H9 (cell line): Measurements from ENCODE around the gene AVEN. TPM values are rescaled to one million over a fixed set of nuclear protein-coding genes. Genes with fewer than 3 reads are reported as not detected.

ENCODE experiments used
- DNase-seq: peaks from one replicate; pipeline ENCODE4 v3.0.0-alpha.2; 2017
- H2AFZ ChIP-seq: one replicate; pipeline ENCODE4 v1.6.1; 2013; ENCODE audit warnings: mild to moderate bottlenecking, low read length, control low read depth, moderate library complexity
- H2AK5ac ChIP-seq: 2 replicates; pipeline ENCODE4 v1.6.1; 2013; ENCODE audit warnings: low read length, control low read depth, mixed read lengths; ENCODE audit not compliant: insufficient read length
- H2BK120ac ChIP-seq: one replicate; pipeline ENCODE4 v1.6.1; 2013; ENCODE audit warnings: low read depth, mild to moderate bottlenecking, low read length, control low read depth, inconsistent platforms; ENCODE audit not compliant: poor library complexity, severe bottlenecking
- H2BK12ac ChIP-seq: 2 replicates; pipeline ENCODE4 v1.6.1; 2013; ENCODE audit warnings: low read length, control low read depth, mixed read lengths, low read depth; ENCODE audit not compliant: insufficient read length
- H2BK15ac ChIP-seq: 2 replicates; pipeline ENCODE4 v1.6.1; 2013; ENCODE audit warnings: low read depth, low read length, control low read depth
- H2BK20ac ChIP-seq: one replicate; pipeline ENCODE4 v1.6.1; 2013; ENCODE audit warnings: low read depth, mild to moderate bottlenecking, low read length, control low read depth, inconsistent platforms; ENCODE audit not compliant: poor library complexity, severe bottlenecking
- H2BK5ac ChIP-seq: 2 replicates; pipeline ENCODE4 v1.6.1; 2013; ENCODE audit warnings: low read length, control low read depth, mixed read lengths; ENCODE audit not compliant: insufficient read length
- H3K14ac ChIP-seq: 2 replicates; pipeline ENCODE4 v1.6.1; 2013; ENCODE audit warnings: low read length, control low read depth; ENCODE audit not compliant: insufficient read depth
- H3K18ac ChIP-seq: 2 replicates; pipeline ENCODE4 v1.6.1; 2013; ENCODE audit warnings: low read depth, mild to moderate bottlenecking, mixed read lengths, low read length, control low read depth; ENCODE audit not compliant: insufficient read length
- H3K23ac ChIP-seq: 2 replicates; pipeline ENCODE4 v1.6.1; 2013; ENCODE audit warnings: low read length, control low read depth, mixed read lengths, low read depth; ENCODE audit not compliant: insufficient read length
- H3K23me2 ChIP-seq: 2 replicates; pipeline ENCODE4 v1.6.1; 2013; ENCODE audit warnings: low read depth, mild to moderate bottlenecking, mixed read lengths, low read length, control low read depth; ENCODE audit not compliant: insufficient read length, poor library complexity, severe bottlenecking
- H3K27ac ChIP-seq: 2 replicates; pipeline ENCODE4 v1.5.1; 2013; ENCODE audit warnings: low read length, control low read depth, mixed read lengths, low read depth; ENCODE audit not compliant: insufficient read length
- H3K27me3 ChIP-seq: 2 replicates; pipeline ENCODE4 v1.6.1; 2013; ENCODE audit warnings: low read length, control low read depth, inconsistent platforms; ENCODE audit not compliant: insufficient read depth
- H3K4ac ChIP-seq: 2 replicates; pipeline ENCODE4 v1.6.1; 2013; ENCODE audit warnings: low read depth, mild to moderate bottlenecking, control low read depth, inconsistent platforms, low read length, moderate library complexity
- H3K4me1 ChIP-seq: 2 replicates; pipeline ENCODE4 v1.6.1; 2013; ENCODE audit warnings: low read length, control low read depth, inconsistent platforms; ENCODE audit not compliant: insufficient read depth
- H3K4me2 ChIP-seq: 2 replicates; pipeline ENCODE4 v1.6.1; 2013; ENCODE audit warnings: low read length, control low read depth, mixed read lengths; ENCODE audit not compliant: insufficient read length, insufficient read depth
- H3K56ac ChIP-seq: 2 replicates; pipeline ENCODE4 v1.6.1; 2013; ENCODE audit warnings: low read depth, mild to moderate bottlenecking, mixed read lengths, low read length, control low read depth; ENCODE audit not compliant: insufficient read length
- H3K79me1 ChIP-seq: 2 replicates; pipeline ENCODE4 v1.6.1; 2013; ENCODE audit warnings: low read depth, mild to moderate bottlenecking, moderate library complexity, low read length, control low read depth, inconsistent platforms; ENCODE audit not compliant: insufficient read depth, poor library complexity, severe bottlenecking
- H3K79me2 ChIP-seq: 2 replicates; pipeline ENCODE4 v1.6.1; 2013; ENCODE audit warnings: low read length, control low read depth, inconsistent platforms; ENCODE audit not compliant: insufficient read depth
- H3K9ac ChIP-seq: 2 replicates; pipeline ENCODE4 v1.6.1; 2013; ENCODE audit warnings: low read length, control low read depth, mixed read lengths; ENCODE audit not compliant: insufficient read length; ENCODE audit errors: extremely low read depth
- H3K9me3 ChIP-seq: one replicate; pipeline ENCODE4 v1.6.1; 2013; ENCODE audit warnings: low read depth, low read length, inconsistent platforms; ENCODE audit not compliant: control insufficient read depth
- H3T11ph ChIP-seq: one replicate; pipeline ENCODE4 v1.6.1; 2013; ENCODE audit warnings: mild to moderate bottlenecking, low read length, control low read depth, inconsistent platforms
- H4K20me1 ChIP-seq: one replicate; pipeline ENCODE4 v1.6.1; 2013; ENCODE audit not compliant: control insufficient read depth, insufficient read length, insufficient read depth
- H4K5ac ChIP-seq: 2 replicates; pipeline ENCODE4 v1.6.1; 2013; ENCODE audit warnings: low read depth, mild to moderate bottlenecking, mixed read lengths, low read length, control low read depth; ENCODE audit not compliant: insufficient read length
- H4K8ac ChIP-seq: replicated peaks from 2 replicates; pipeline ENCODE4 v1.6.1; 2013; ENCODE audit warnings: low read length, control low read depth, mixed read lengths, low read depth; ENCODE audit not compliant: insufficient read length
- H4K91ac ChIP-seq: 2 replicates; pipeline ENCODE4 v1.6.1; 2013; ENCODE audit warnings: low read depth, mild to moderate bottlenecking, moderate library complexity, mixed read lengths, low read length, control low read depth; ENCODE audit not compliant: insufficient read length
- H3K27ac Mint-ChIP-seq, 3 experiments: 2 replicates in 2 of 3; 3 replicates in 1 of 3; pipeline ENCODE4 v1.8.0; 2020 to 2021; ENCODE audit warnings: mixed read lengths in 3 of 3, mild to moderate bottlenecking in 1 of 3, moderate library complexity in 1 of 3
- H3K27me3 Mint-ChIP-seq: 2 replicates; pipeline ENCODE4 v1.8.0; 2021; ENCODE audit warnings: low read depth, mild to moderate bottlenecking, moderate library complexity, mixed read lengths
- H3K36me3 Mint-ChIP-seq, 3 experiments: 2 replicates in 2 of 3; 3 replicates in 1 of 3; pipeline ENCODE4 v1.8.0; 2020 to 2021; ENCODE audit warnings: low read depth in 3 of 3, mixed read lengths in 3 of 3; ENCODE audit not compliant: insufficient read depth in 1 of 3
- H3K4me1 Mint-ChIP-seq, 2 experiments: 2 replicates each; pipeline ENCODE4 v1.8.0; 2020; ENCODE audit warnings: mixed read lengths in 2 of 2
- H3K4me3 Mint-ChIP-seq, 2 experiments: 2 replicates in 1 of 2; 3 replicates in 1 of 2; pipeline ENCODE4 v1.8.0; 2020 to 2021; ENCODE audit warnings: mild to moderate bottlenecking in 2 of 2, mixed read lengths in 2 of 2, moderate library complexity in 1 of 2
- H3K9me3 Mint-ChIP-seq, 2 experiments: 2 replicates in 1 of 2; 3 replicates in 1 of 2; pipeline ENCODE4 v1.8.0; 2020; ENCODE audit warnings: mild to moderate bottlenecking in 2 of 2, mixed read lengths in 2 of 2, moderate library complexity in 1 of 2
- CTCF ChIP-seq: fragments of 200-600 bp; sonication (generic); conservative IDR thresholded peaks from 3 replicates; pipeline ENCODE4 v1.8.0; 2021; ENCODE audit warnings: antibody characterized with exemption, mild to moderate bottlenecking
- WGBS: extraction: QIAGEN DNeasy Blood & Tissue Kit; methylation state at CpG from one replicate; pipeline ENCODE4 v1.1.7; 2013; ENCODE audit warnings: missing lambda C conversion rate, low lambda C conversion rate, mixed read lengths; ENCODE audit not compliant: insufficient read length; ENCODE audit errors: extremely low coverage; 5-methylcytosine and 5-hydroxymethylcytosine counted together
- total RNA-seq: library from RNA; stranded (reverse); gene quantifications from 2 replicates; pipeline ENCODE4 v1.2.1, GENCODE V29; 2021

Gene AVEN
- total RNA-seq, 1 experiment from 2014 or later = 16.1 TPM

- Histone ChIP-seq H2AK5ac (no peak overlapping the region), H2BK120ac (no peak overlapping the region), H4K5ac (no peak overlapping the region), H3K4me2 (no peak overlapping the region), H2BK5ac (no peak overlapping the region), H3K9ac (no peak overlapping the region), H3K27ac (no peak overlapping the region), H2BK15ac (no peak overlapping the region), H3K23me2 (no peaks in the 10 kb centered on the region), H4K8ac (no peak overlapping the region), H2BK20ac (no peak overlapping the region), H3K79me2 (no peaks in the 10 kb centered on the region), H2AFZ (no peak overlapping the region), H3K18ac (no peak overlapping the region), H4K91ac (no peak overlapping the region), H2BK12ac (no peak overlapping the region), H4K20me1 (no peaks in the 10 kb centered on the region), H3T11ph (no peak overlapping the region), H3K9me3 (no peaks in the 10 kb centered on the region), H3K4me1 (no peaks in the 10 kb centered on the region), H3K14ac (no peak overlapping the region), H3K4ac (no peak overlapping the region), H3K27me3 (no peaks in the 10 kb centered on the region), H3K23ac (no peak overlapping the region), H3K56ac (no peak overlapping the region), H3K79me1 (no peaks in the 10 kb centered on the region)
- Mint-ChIP-seq H3K9me3 (no peaks in the 10 kb centered on the region), H3K27ac (no peak overlapping the region), H3K4me3 (no peak overlapping the region), H3K4me1 (peaks cover 22 to 25% of the 10 kb centered on the region in 2 experiments), H3K36me3 (no peaks in the 10 kb centered on the region), H3K27me3 (no peaks in the 10 kb centered on the region)
- TF ChIP-seq CTCF = no peak
- DNase-seq = no peak
- no CpG with 5 or more reads among the region's 2 CpGs for WGBS
Measured at GRCh38 chr15:33903661-33904060, 135.3 kb downstream of the AVEN start.
